PC-3 (cell line): ENCODE measurements around the gene ARHGAP5. TPM values are rescaled to one million over a fixed set of nuclear protein-coding genes. Genes with fewer than 3 reads are reported as not detected.

Source experiments
- ATAC-seq: fragments of 200-7000 bp; cut with Tn5 transposase; 2 replicates; pipeline ENCODE4 v1.9.1; 2020; ENCODE audit warnings: mild to moderate bottlenecking, moderate library complexity
- BruUV-seq: library from RNA; stranded (reverse); fragments of 400-500 nt; replicated peaks from 2 replicates; lab custom pipeline; 2021; lab: Mats Ljungman, UMichigan
- CTCF ChIA-PET: fragments of 300-600 bp; sonication (Branson Sonifier 250); formaldehyde crosslinking; loops from one replicate; lab custom pipeline; 2022; ENCODE audit warnings: antibody characterized with exemption; lab: Charles Lee
- POLR2A ChIA-PET: fragments of 300-600 bp; sonication (Branson Sonifier 250); formaldehyde crosslinking; loops from one replicate; lab custom pipeline; 2022; ENCODE audit warnings: antibody characterized with exemption; ENCODE audit not compliant: unreplicated experiment; lab: Charles Lee
- DNase-seq: peaks from one replicate; pipeline ENCODE4 v3.0.0-alpha.2; 2015
- H2AFZ ChIP-seq: fragments of 300-600 bp; sonication (generic); 2 replicates; pipeline ENCODE4 v1.6.0; 2016; ENCODE audit warnings: antibody characterized with exemption, low read length
- H3F3A ChIP-seq: fragments of 300-600 bp; sonication (generic); one replicate; pipeline ENCODE4 v1.6.0; 2017; ENCODE audit warnings: antibody characterized with exemption, low read length, control low read depth, mild to moderate bottlenecking; ENCODE audit not compliant: unreplicated experiment
- H3K27ac ChIP-seq: fragments of 300-600 bp; sonication (generic); 2 replicates; pipeline ENCODE4 v1.5.1; 2016; ENCODE audit warnings: mild to moderate bottlenecking, low read length
- H3K27me3 ChIP-seq: fragments of 300-600 bp; sonication (generic); 2 replicates; pipeline ENCODE4 v1.6.1; 2016; ENCODE audit warnings: low read length, mixed read lengths
- H3K36me3 ChIP-seq: fragments of 300-600 bp; sonication (generic); 2 replicates; pipeline ENCODE4 v1.6.1; 2016; ENCODE audit warnings: low read depth, mixed run types, low read length, mixed read lengths
- H3K4me1 ChIP-seq: fragments of 300-600 bp; sonication (generic); 2 replicates; pipeline ENCODE4 v1.5.1; 2016; ENCODE audit warnings: low read length; ENCODE audit not compliant: insufficient read depth
- H3K4me2 ChIP-seq: fragments of 300-600 bp; sonication (generic); 2 replicates; pipeline ENCODE4 v1.6.0; 2016; ENCODE audit warnings: low read length
- H3K4me3 ChIP-seq: fragments of 300-600 bp; sonication (generic); 2 replicates; pipeline ENCODE4 v1.5.1; 2016; ENCODE audit warnings: mild to moderate bottlenecking, low read length, mixed read lengths
- H3K79me2 ChIP-seq: fragments of 300-600 bp; sonication (generic); 2 replicates; pipeline ENCODE4 v1.6.1; 2017; ENCODE audit warnings: low read length, mixed read lengths
- H3K9ac ChIP-seq: fragments of 300-600 bp; sonication (generic); 2 replicates; pipeline ENCODE4 v1.6.0; 2016; ENCODE audit warnings: mild to moderate bottlenecking, low read length
- H3K9me2 ChIP-seq: fragments of 300-600 bp; sonication (generic); replicated peaks from 2 replicates; pipeline ENCODE4 v1.6.1; 2016; ENCODE audit warnings: mixed run types, low read length, mixed read lengths
- H3K9me3 ChIP-seq: fragments of 300-600 bp; sonication (generic); 2 replicates; pipeline ENCODE4 v1.6.1; 2016; ENCODE audit warnings: low read length, mixed read lengths
- H4K20me1 ChIP-seq: fragments of 300-600 bp; sonication (generic); 2 replicates; pipeline ENCODE4 v1.6.1; 2016; ENCODE audit warnings: low read length, mixed read lengths
- CTCF ChIP-seq: fragments of 300-600 bp; sonication (generic); conservative IDR thresholded peaks from 2 replicates; pipeline ENCODE4 v1.5.1; 2017; ENCODE audit warnings: antibody characterized with exemption, low read depth, mild to moderate bottlenecking, low read length
- EZH2 ChIP-seq: fragments of 300-600 bp; sonication (generic); IDR thresholded peaks from one replicate; pipeline ENCODE4 v1.6.1; 2017; ENCODE audit warnings: antibody characterized with exemption, mild to moderate bottlenecking, low read length; ENCODE audit not compliant: unreplicated experiment
- EZH2phosphoT487 ChIP-seq: fragments of 300-600 bp; sonication (generic); IDR thresholded peaks from 2 replicates; pipeline ENCODE4 v1.6.1; 2018; ENCODE audit warnings: mild to moderate bottlenecking, antibody characterized with exemption, low read length, borderline replicate concordance
- intact Hi-C: fragments of 100-400 bp; cut with micrococcal nuclease; formaldehyde crosslinking; loops from 2 replicates; pipeline ENCODE4 v1.9.0; 2023
- total RNA-seq: library from RNA; depleted of rRNA; stranded (reverse); fragments of >200 nt; gene quantifications from 2 replicates; pipeline ENCODE4 v1.2.3, GENCODE V29; 2014

Gene ARHGAP5
- total RNA-seq, 1 experiment from 2014 or later: 46.4 TPM

GRCh38 chr14:32109676-32110547, 32.8 kb downstream of the ARHGAP5 start:
- no peaks in the 10 kb centered on the region for H3K9me2 ChIP-seq
- no peak for ATAC-seq
- H2AFZ ChIP-seq: no peak overlapping the region
- no peaks in the 10 kb centered on the region for H3K27me3 ChIP-seq
- H3K27ac ChIP-seq: no peak overlapping the region
- H3K9me3 ChIP-seq: no peaks in the 10 kb centered on the region
- CTCF ChIA-PET: interaction anchor here (0.7 kb wide), 1 partner anchor 14 kb away, joined by 3 read pairs; no protein-coding TSS in a partner anchor
- peaks cover 12% of the 10 kb centered on the region; the same call in 1 of the 2 replicates for H4K20me1 ChIP-seq
- no peaks in the 10 kb centered on the region for H3K4me1 ChIP-seq
- TF ChIP-seq CTCF: no peak
- TF ChIP-seq EZH2: no peak
- TF ChIP-seq EZH2phosphoT487: no peak
- no peak overlapping the region for H3K9ac ChIP-seq
- H3K79me2 ChIP-seq: peaks cover 93% of the 10 kb centered on the region
- no peak overlapping the region for H3K4me3 ChIP-seq
- no peak overlapping the region for H3K4me2 ChIP-seq
- POLR2A ChIA-PET: no interaction called here
- no peak for DNase-seq
- no peaks in the 10 kb centered on the region for H3K36me3 ChIP-seq
- no peaks in the 10 kb centered on the region for H3F3A ChIP-seq
- no TSS peak for BruUV-seq
- intact Hi-C loops: no loop called here

- Histone ChIP-seq H3K9ac (no peak overlapping the region), H2AFZ (no peak overlapping the region), H3K27ac (no peak overlapping the region), H3K4me1 (no peaks in the 10 kb centered on the region), H3K4me3 (no peak overlapping the region), H3K27me3 (no peaks in the 10 kb centered on the region), H3K9me3 (no peaks in the 10 kb centered on the region), H3K4me2 (no peak overlapping the region), H3K9me2 (no peaks in the 10 kb centered on the region), H3F3A (no peaks in the 10 kb centered on the region), H3K79me2 (peaks cover 89% of the 10 kb centered on the region), H3K36me3 (no peaks in the 10 kb centered on the region), H4K20me1 (peaks cover 12% of the 10 kb centered on the region; the same call in 1 of the 2 replicates)
- TF ChIP-seq EZH2: no peak
- no peak for TF ChIP-seq CTCF
- no peak for TF ChIP-seq EZH2phosphoT487
- DNase-seq (no peak), ATAC-seq (no peak)
- intact Hi-C loops: no loop called here
- BruUV-seq: no TSS peak
- CTCF ChIA-PET: no interaction called here
- POLR2A ChIA-PET: no interaction called here
Observed at GRCh38 chr14:32110548-32110896, 33.4 kb downstream of the ARHGAP5 start.

- H3K36me3 ChIP-seq: peaks cover 31% of the 10 kb centered on the region
- intact Hi-C loops: no loop called here
- peaks cover 76% of the 10 kb centered on the region for H3K79me2 ChIP-seq
- no peak overlapping the region for H3K27ac ChIP-seq
- no peaks in the 10 kb centered on the region for H3K4me1 ChIP-seq
- no peaks in the 10 kb centered on the region for H4K20me1 ChIP-seq
- H3K9ac ChIP-seq: no peak overlapping the region
- BruUV-seq: no TSS peak
- TF ChIP-seq CTCF (no peak), EZH2 (no peak), EZH2phosphoT487 (no peak)
- no peaks in the 10 kb centered on the region for H3K9me3 ChIP-seq
- ChIA-PET CTCF (no interaction called here), POLR2A (no interaction called here)
- no peaks in the 10 kb centered on the region for H3F3A ChIP-seq
- no peak for DNase-seq
- H3K9me2 ChIP-seq: no peaks in the 10 kb centered on the region
- no peak overlapping the region for H3K4me2 ChIP-seq
- H2AFZ ChIP-seq: no peak overlapping the region
- ATAC-seq: no peak
- H3K4me3 ChIP-seq: no peak overlapping the region
- H3K27me3 ChIP-seq: no peaks in the 10 kb centered on the region
Observed at GRCh38 chr14:32121536-32121935, 44.4 kb downstream of the ARHGAP5 start.
